Activated CD8-positive, alpha-beta memory T cell treated with anti-CD3 and anti-CD28 coated beads for 24 hours (primary cell): Measurements from ENCODE around the gene MPZL2.

ENCODE experiments used
- DNase-seq: peaks from one replicate; pipeline ENCODE4 v3.0.0-alpha.2; 2020

The MPZL2 gene

GRCh38 chr11:118240999-118241763, 22.9 kb downstream of the MPZL2 start:
- peak; percentile 85 for DNase-seq

- no peak for DNase-seq
Measured at GRCh38 chr11:118239509-118240205, 24.4 kb downstream of the MPZL2 start.

GRCh38 chr11:118238929-118239328, 25.2 kb downstream of the MPZL2 start:
- no peak for DNase-seq

GRCh38 chr11:118238421-118238820, 25.7 kb downstream of the MPZL2 start:
- DNase-seq: no peak

- DNase-seq: no peak
Measured at GRCh38 chr11:118236170-118236569, 27.9 kb downstream of the MPZL2 start.

GRCh38 chr11:118234833-118235232, 29.3 kb downstream of the MPZL2 start:
- DNase-seq: no peak

GRCh38 chr11:118233850-118234249, 30.2 kb downstream of the MPZL2 start:
- DNase-seq: no peak

GRCh38 chr11:118233377-118233776, 30.7 kb downstream of the MPZL2 start:
- DNase-seq: no peak

- no peak for DNase-seq
Measured at GRCh38 chr11:118232659-118233058, 31.4 kb downstream of the MPZL2 start.

GRCh38 chr11:118231461-118231860, 32.6 kb downstream of the MPZL2 start:
- DNase-seq: no peak

GRCh38 chr11:118230088-118230487, 34.0 kb downstream of the MPZL2 start:
- DNase-seq: no peak

GRCh38 chr11:118229274-118229847, 34.7 kb downstream of the MPZL2 start:
- no peak for DNase-seq

GRCh38 chr11:118227865-118228785, 36.0 kb downstream of the MPZL2 start:
- peak; percentile 65 for DNase-seq

- DNase-seq: peak; percentile 57
Measured at GRCh38 chr11:118226781-118227180, 37.3 kb downstream of the MPZL2 start.

- peak; percentile 57 for DNase-seq
Measured at GRCh38 chr11:118226296-118226695, 37.8 kb downstream of the MPZL2 start.

- peak; percentile 86 for DNase-seq
Measured at GRCh38 chr11:118224511-118225188, 39.4 kb downstream of the MPZL2 start, which contains the start of gene JAML. Gene JAML, minus strand, starts transcription at chr11:118225011. Its CDS starts 10,145 bp downstream, at chr11:118214866.

GRCh38 chr11:118223992-118224391, 40.1 kb downstream of the MPZL2 start:
- peak; percentile 85 for DNase-seq

GRCh38 chr11:118223570-118223969, 40.5 kb downstream of the MPZL2 start:
- peak; percentile 78 for DNase-seq

- no peak for DNase-seq
Measured at GRCh38 chr11:118222437-118222836, 41.7 kb downstream of the MPZL2 start.

- DNase-seq: no peak
Measured at GRCh38 chr11:118221419-118221818, 42.7 kb downstream of the MPZL2 start.

- no peak for DNase-seq
Measured at GRCh38 chr11:118219732-118220131, 44.4 kb downstream of the MPZL2 start.

- DNase-seq: no peak
Measured at GRCh38 chr11:118219244-118219643, 44.9 kb downstream of the MPZL2 start.
